Stimulated activated CD4-positive, alpha-beta T cell treated with anti-CD3 and anti-CD28 coated beads, TNF-alpha, amount 100 ng/mL, for 1 hour (primary cell): Measurements from ENCODE around the gene VEGFB.

Experiments used
- DNase-seq, 3 donors: peaks; one replicate each; pipeline ENCODE4 v3.0.0-alpha.2; 2020; ENCODE audit warnings: low read depth in 3 of 3, low spot score in 1 of 3

Gene VEGFB

GRCh38 chr11:64230171-64230984 is 4.0 kb upstream of the VEGFB start, which contains the start of gene DNAJC4:
TSS of gene DNAJC4 (plus strand) at chr11:64230548. CDS start at chr11:64230855, 307 bp downstream.
- DNase-seq: peak in 2 of 3 donors; percentile 69 to 77

- DNase-seq: no peak
These were observed 3.4 kb upstream of the VEGFB start for GRCh38 chr11:64230985-64231365.

GRCh38 chr11:64231546-64231945 is 2.8 kb upstream of the VEGFB start:
- DNase-seq: no peak

GRCh38 chr11:64232182-64232966 is 2.0 kb upstream of the VEGFB start:
- DNase-seq: no peak

GRCh38 chr11:64232967-64233315 is 1.4 kb upstream of the VEGFB start:
- no peak for DNase-seq

- no peak for DNase-seq
These were observed 429 bp downstream of the VEGFB start for GRCh38 chr11:64234647-64235379.

GRCh38 chr11:64235437-64236161 is 1.2 kb downstream of the VEGFB start:
- no peak for DNase-seq

GRCh38 chr11:64237484-64237951 is 3.1 kb downstream of the VEGFB start:
- no peak for DNase-seq

GRCh38 chr11:64238076-64238475 is 3.7 kb downstream of the VEGFB start:
- no peak for DNase-seq

GRCh38 chr11:64238999-64239398 is 4.6 kb downstream of the VEGFB start:
- no peak for DNase-seq

GRCh38 chr11:64239662-64240434 is 5.5 kb downstream of the VEGFB start:
- DNase-seq: no peak

GRCh38 chr11:64240435-64241240 is 6.3 kb downstream of the VEGFB start, which contains the start of gene FKBP2:
TSS of gene FKBP2 (plus strand) at chr11:64241095. CDS start at chr11:64242388, 1,293 bp downstream.
- DNase-seq: peak; percentile 95 to 97 (median 97)

GRCh38 chr11:64241241-64241490 is 6.8 kb downstream of the VEGFB start:
- peak in 2 of 3 donors; percentile 100 for DNase-seq

- DNase-seq: peak in 1 of 3 donors; percentile 100
These were observed 7.3 kb downstream of the VEGFB start for GRCh38 chr11:64241491-64242374.

- no peak for DNase-seq
These were observed 9.0 kb downstream of the VEGFB start for GRCh38 chr11:64243236-64243854.

GRCh38 chr11:64244107-64244506 is 9.7 kb downstream of the VEGFB start:
- DNase-seq: no peak

- no peak for DNase-seq
These were observed 10.6 kb downstream of the VEGFB start for GRCh38 chr11:64244966-64245365.

- peak in 2 of 3 donors; percentile 33 to 60 for DNase-seq
These were observed 11.0 kb downstream of the VEGFB start for GRCh38 chr11:64245401-64245796.
